Neuron (in vitro differentiated cells): ENCODE data around the gene RRH.
A peak's percentile ranks its signal among the peaks of the same experiment; 100 is the strongest.

Experiments used
- H2AFZ ChIP-seq: one replicate; pipeline ENCODE4 v1.6.1; 2013; ENCODE audit warnings: low read depth, mild to moderate bottlenecking, inconsistent platforms, low read length, moderate library complexity
- H3K27me3 ChIP-seq: one replicate; pipeline ENCODE4 v1.6.1; 2013; ENCODE audit warnings: low read length; ENCODE audit not compliant: insufficient read depth
- H3K36me3 ChIP-seq: one replicate; pipeline ENCODE4 v1.6.1; 2013; ENCODE audit warnings: low read length; ENCODE audit not compliant: insufficient read depth
- H3K4me1 ChIP-seq: one replicate; pipeline ENCODE4 v1.6.1; 2013; ENCODE audit warnings: low read length; ENCODE audit not compliant: insufficient read depth
- H3K4me3 ChIP-seq: 2 replicates; pipeline ENCODE4 v1.5.1; 2013; ENCODE audit warnings: mild to moderate bottlenecking, low read length, moderate library complexity
- H3K9me3 ChIP-seq: one replicate; pipeline ENCODE4 v1.6.1; 2013; ENCODE audit warnings: low read length

Gene RRH

DNA sequence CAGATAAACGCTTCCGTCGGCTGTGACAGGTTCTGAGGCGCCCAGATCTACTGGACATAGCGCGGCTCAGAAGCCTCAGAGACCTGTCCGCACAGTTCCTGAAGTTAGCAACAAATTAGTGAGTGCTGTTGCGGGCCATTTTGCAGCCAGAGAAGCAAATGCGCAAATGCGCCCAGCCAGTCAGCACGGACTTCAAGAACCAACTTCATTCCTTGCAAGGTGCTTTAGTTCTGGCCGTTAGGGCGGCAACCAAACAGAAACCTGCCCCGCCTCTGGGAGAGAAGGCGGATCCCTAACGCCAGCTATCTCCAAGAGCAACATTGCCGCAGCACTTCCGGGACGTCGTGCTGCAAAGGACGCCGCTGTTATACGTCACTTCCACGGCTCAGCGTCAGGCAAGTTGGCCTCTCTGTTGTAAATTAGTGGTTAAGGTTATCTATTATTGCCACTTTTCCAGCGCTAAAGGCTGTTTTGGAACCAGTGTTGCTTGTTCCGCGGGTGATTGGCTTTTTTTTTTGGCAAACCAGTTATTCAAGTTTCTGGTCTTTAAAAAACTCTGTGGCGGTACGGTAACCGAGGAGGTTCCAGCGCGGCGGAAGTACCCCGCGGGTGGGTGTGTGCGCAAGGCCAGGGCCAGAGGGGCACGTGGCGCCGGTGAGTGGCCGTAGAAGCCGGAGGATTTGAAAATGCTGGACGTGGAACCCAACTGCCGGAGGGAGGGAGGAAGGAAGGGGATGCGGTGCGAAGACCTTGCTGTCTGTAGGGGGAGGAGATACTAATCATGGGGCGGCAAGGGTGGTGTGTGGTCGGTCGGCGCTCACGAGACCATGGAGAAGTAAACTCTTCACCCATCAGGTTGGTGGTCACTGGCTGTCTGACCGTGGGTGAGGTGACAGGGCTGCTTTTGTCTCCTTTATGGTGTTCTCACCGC lies 12.4 kb upstream of the RRH start, which contains the start of gene GAR1:
GAR1 (plus strand) TSS at position 612 of the 931 bp plus-strand sequence. CDS start 403 bp downstream, outside the sequence.
- H2AFZ ChIP-seq, result peak within 1 kb of the TSS; percentile 94
- peak within 1 kb of the TSS; percentile 90 for H3K4me3 ChIP-seq
- H3K9me3 ChIP-seq, result no peaks in the 10 kb centered on the region
- peaks cover 16% of the 10 kb centered on the region for H3K4me1 ChIP-seq
- peaks cover 22% of the 10 kb centered on the region for H3K36me3 ChIP-seq
- no peaks in the 10 kb centered on the region for H3K27me3 ChIP-seq

DNA sequence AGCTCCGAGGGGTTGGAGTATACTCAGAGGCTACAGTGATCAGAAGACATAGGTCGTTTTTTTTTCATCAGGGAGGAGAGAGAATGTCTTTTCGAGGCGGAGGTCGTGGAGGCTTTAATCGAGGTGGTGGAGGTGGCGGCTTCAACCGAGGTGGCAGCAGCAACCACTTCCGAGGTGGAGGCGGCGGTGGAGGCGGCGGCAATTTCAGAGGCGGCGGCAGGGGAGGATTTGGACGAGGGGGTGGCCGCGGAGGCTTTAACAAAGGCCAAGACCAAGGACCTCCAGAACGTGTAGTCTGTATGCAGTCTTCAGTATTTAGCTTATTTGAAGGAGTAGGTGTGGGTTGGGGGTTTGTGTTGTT lies 11.7 kb upstream of the RRH start:
- peak overlapping the region; percentile 90 for H3K4me3 ChIP-seq
- no peaks in the 10 kb centered on the region for H3K27me3 ChIP-seq
- peaks cover 28% of the 10 kb centered on the region for H3K36me3 ChIP-seq
- H2AFZ ChIP-seq, result peak overlapping the region; percentile 94
- H3K4me1 ChIP-seq, result peaks cover 16% of the 10 kb centered on the region
- H3K9me3 ChIP-seq, result no peaks in the 10 kb centered on the region

DNA sequence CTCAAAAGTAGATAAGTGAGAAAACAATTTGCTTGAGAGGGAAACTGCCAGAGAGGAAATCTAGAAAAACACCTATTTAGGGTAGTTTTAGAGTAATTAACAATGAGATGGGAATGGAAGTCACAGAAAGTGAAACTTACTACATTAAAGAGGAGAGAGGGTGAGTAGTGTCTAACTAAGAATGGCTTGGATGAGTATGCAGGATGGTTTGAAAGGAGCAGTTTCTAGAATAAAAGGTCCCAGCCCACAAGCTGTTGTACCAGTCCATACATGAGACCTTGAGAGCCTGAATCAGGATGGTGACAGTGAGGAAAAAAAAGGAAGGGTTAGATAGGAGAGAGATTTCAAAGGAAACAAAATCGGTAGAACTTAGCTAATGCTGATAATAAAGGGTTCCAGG lies 10.9 kb upstream of the RRH start:
- Histone ChIP-seq H3K9me3 (no peaks in the 10 kb centered on the region), H3K4me1 (peaks cover 16% of the 10 kb centered on the region), H3K36me3 (peaks cover 35% of the 10 kb centered on the region), H2AFZ (no peak overlapping the region), H3K27me3 (no peaks in the 10 kb centered on the region), H3K4me3 (peak overlapping the region; percentile 90)

DNA sequence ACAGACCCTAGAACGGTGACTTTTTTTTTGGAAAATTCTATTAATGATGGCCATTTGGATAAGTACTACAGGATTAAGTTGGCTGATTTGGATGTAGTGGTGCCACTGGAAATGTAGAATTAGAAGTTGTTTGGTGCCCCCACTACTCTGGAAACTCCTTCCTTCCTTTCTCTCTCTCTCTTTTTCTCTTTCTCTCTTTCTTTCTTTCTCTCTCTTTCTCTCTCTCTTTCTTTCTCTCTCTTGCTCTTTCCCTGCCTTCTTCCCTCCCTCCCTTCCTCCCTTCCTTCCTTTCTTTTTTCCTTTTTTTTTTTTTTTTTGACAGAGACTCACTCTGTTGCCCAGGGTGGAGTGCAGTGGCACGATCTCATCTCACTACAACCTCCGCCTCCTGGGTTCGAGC lies 9.5 kb upstream of the RRH start:
- Histone ChIP-seq H3K27me3 (no peaks in the 10 kb centered on the region), H3K4me3 (no peak overlapping the region), H2AFZ (no peak overlapping the region), H3K4me1 (peaks cover 16% of the 10 kb centered on the region), H3K9me3 (no peaks in the 10 kb centered on the region), H3K36me3 (peaks cover 48% of the 10 kb centered on the region)

DNA sequence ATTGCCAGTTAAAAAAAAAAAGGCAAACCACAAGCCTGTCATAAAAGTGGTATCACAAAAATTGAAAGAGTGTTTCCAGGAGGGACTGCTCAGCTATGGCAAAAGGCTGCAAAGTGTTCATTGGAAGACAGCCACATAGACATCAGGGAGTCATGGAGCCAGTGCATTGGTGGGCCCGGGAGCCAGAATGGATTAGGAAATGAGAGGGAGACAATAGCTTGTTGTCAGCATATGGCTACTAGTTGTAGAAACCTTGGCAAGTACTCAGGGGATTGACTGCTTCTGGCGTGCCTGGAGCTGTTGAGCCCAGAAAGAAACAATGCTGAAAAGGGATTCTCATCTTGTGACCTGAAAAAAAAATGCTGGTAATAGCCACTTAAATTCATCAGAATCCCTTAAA lies 7.2 kb upstream of the RRH start:
- H3K36me3 ChIP-seq, result peaks cover 68% of the 10 kb centered on the region
- H2AFZ ChIP-seq, result no peak overlapping the region
- H3K27me3 ChIP-seq, result no peaks in the 10 kb centered on the region
- no peak overlapping the region for H3K4me3 ChIP-seq
- H3K4me1 ChIP-seq, result peaks cover 10% of the 10 kb centered on the region
- no peaks in the 10 kb centered on the region for H3K9me3 ChIP-seq

DNA sequence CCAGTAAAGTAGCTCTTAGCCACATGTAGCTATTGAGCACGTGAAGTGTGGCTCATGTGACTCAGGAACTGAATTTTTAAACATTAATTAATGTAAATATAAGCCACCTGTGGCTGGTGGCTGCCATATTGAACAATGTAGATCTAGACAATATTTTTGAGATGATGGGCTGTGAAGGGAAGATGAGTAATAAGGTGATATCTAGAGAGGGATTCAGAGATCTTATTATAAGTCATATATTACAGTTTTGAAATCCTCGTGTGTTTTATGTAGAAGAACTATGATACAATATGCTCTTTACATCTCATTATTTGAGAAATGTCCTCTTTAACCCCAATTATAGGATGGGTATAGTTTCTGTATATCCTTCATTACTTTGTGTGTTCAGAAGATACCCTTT lies 6.6 kb upstream of the RRH start:
- Histone ChIP-seq H2AFZ (no peak overlapping the region), H3K4me3 (no peak overlapping the region), H3K27me3 (no peaks in the 10 kb centered on the region), H3K9me3 (no peaks in the 10 kb centered on the region), H3K4me1 (peaks cover 10% of the 10 kb centered on the region), H3K36me3 (peaks cover 68% of the 10 kb centered on the region)

DNA sequence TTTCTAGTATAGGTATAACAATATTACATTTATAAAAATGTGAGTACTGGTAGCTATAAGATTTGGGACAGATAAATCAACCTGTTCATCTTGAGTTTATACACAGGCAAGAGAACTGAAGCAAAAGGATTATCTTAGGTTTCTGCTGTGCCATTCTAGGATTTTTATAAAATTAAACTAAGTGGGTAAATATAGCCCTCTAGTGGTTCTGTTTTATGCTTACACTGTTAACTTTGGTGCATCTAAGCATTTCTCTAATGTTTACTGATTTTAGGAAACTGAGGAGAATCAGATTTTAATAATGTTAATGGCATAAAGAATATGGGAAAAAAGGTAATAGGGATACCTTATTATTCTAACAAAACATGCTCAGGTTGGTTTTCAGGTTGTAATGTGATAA lies 1.1 kb upstream of the RRH start:
- Histone ChIP-seq H3K36me3 (peaks cover 38% of the 10 kb centered on the region), H2AFZ (no peak overlapping the region), H3K27me3 (no peaks in the 10 kb centered on the region), H3K4me1 (no peaks in the 10 kb centered on the region), H3K4me3 (no peak overlapping the region), H3K9me3 (no peaks in the 10 kb centered on the region)

DNA sequence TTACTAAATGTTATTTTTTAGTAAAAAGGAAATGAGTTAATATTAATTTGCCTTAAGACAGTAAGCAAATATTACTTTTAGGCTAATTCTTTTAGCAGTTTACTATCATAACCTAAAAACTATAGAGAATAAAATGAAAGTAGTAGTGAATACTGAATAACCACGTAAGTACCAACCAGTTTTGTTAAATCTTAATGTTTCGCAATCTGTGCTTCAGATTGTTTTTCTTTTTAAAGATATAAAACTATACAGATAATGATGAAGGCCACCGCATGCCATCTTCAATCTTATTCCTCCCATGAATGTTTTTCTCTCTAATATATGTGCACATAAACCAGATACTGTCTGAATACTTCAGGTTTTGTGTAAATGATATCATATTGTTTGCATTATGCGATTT lies 6.0 kb downstream of the RRH start:
- no peaks in the 10 kb centered on the region for H3K9me3 ChIP-seq
- H3K27me3 ChIP-seq, result no peaks in the 10 kb centered on the region
- H2AFZ ChIP-seq, result no peak overlapping the region
- H3K4me3 ChIP-seq, result no peak overlapping the region
- no peaks in the 10 kb centered on the region for H3K4me1 ChIP-seq
- peaks cover under 1% of the 10 kb centered on the region for H3K36me3 ChIP-seq

DNA sequence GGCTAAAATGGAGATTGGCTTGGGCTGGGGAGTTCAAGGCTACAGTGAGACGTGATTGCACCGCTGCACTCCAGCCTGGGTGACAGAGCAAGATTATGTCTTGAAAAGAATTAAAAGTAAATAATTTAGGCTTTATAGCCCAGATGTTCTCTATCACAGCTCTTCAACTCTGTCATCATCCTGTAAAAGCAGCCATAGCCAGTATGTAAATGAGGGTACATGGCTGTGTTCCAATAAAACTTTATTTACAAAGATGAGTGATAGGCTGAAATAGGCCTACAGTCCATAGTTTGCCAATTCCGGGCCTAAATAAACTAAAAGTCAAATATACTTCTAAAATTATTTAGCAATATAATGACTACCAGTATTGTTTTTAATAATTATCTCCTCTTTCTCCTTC lies 9.2 kb downstream of the RRH start:
- H3K27me3 ChIP-seq, result no peaks in the 10 kb centered on the region
- H3K4me3 ChIP-seq, result no peak overlapping the region
- no peaks in the 10 kb centered on the region for H3K9me3 ChIP-seq
- no peaks in the 10 kb centered on the region for H3K4me1 ChIP-seq
- H3K36me3 ChIP-seq, result no peaks in the 10 kb centered on the region
- H2AFZ ChIP-seq, result no peak overlapping the region

DNA sequence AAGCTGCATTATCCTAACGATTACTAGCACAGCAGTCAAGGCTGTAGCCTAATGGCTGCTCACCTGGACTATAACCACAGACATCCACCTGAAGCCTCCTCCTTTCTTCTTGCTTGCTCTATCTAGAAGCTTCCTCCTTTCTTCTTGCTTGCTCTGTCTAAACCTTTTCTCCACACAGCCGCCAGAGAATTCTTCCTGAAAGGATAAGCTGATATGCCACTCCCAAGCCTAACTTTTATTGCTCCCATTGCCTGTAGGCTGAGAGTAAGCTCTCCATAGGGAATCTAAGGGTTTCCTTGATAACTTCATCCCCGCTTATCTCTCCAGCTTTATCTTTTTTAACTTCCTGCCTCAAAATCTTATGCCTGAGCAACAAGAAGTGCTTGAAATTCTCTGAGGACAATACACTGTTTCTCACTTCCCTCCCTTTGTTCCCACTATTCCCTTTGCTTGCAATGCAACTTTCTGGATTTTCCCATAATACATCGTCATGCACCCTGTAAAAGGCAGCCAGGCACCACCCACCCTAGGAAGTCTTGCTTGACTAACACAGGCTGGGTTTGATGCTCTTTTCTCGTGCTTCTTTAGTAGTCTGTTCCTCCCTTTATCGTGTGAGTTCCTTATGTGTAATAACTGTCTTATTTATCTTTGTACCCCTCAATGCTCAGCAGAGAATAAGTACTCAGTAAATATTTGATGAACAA lies 18.8 kb downstream of the RRH start:
- Histone ChIP-seq H3K4me3 (no peak overlapping the region), H3K36me3 (no peaks in the 10 kb centered on the region)

DNA sequence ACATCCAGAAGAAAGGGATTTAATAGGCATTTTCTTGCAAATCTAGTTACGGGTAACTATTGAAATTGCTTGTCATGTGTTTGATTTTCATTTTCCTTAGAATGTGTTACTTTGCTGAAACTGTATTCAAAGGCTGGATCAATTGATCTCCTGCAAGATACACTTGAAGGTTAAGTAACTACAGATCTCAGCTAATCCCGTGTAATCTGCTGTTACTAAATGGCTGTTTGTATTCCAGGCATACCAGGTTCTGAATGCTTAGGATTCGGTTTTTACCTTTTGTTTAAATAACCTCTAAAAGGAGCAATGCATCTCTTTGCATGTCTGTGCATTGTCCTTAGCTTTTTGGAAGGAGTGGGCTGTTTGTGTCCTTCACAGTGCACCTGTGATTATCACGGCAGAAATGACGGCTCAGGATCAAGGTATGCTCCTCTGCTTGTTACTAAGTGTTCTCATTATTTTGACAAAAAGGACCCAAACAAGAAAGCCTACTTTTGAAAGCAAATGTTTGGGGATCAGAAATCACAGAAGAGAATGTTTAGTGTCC lies 20.2 kb downstream of the RRH start, which contains the start of gene LRIT3:
LRIT3 (plus strand) TSS at position 212 of the 547 bp plus-strand sequence; CDS start at position 307, 95 bp downstream.
- Histone ChIP-seq H3K36me3 (no peaks in the 10 kb centered on the region), H3K4me3 (no peak within 1 kb of the TSS), H3K27me3 (no peaks in the 10 kb centered on the region), H3K9me3 (no peaks in the 10 kb centered on the region), H3K4me1 (peaks cover 17% of the 10 kb centered on the region), H2AFZ (no peak within 1 kb of the TSS)

More for the DNA sequence above, 18.8 kb downstream of the RRH start:
- Histone ChIP-seq H3K4me1 (peaks cover 17% of the 10 kb centered on the region), H3K9me3 (no peaks in the 10 kb centered on the region), H3K27me3 (no peaks in the 10 kb centered on the region), H2AFZ (no peak overlapping the region)

DNA sequence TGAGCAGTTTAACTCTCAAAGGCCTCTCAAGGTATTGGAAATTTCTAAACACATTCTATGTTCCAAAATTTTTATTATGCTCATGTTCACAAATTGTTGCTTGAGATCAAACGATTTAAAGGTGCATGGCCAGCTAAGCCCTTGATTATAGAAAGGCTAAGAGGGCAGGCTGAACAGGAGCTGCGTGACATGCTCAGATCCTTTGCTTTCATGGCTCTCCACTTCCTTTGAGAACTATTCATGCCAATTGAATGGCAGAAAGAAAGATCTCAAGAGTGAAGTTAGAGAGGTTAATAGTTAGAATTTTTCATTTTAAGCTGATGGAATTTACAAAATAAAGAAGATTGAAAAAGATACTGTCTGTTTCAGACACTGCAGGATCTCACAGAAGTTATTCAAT lies 20.7 kb downstream of the RRH start:
- Histone ChIP-seq H2AFZ (no peak overlapping the region), H3K9me3 (no peaks in the 10 kb centered on the region), H3K4me1 (peaks cover 17% of the 10 kb centered on the region), H3K4me3 (no peak overlapping the region), H3K27me3 (no peaks in the 10 kb centered on the region), H3K36me3 (no peaks in the 10 kb centered on the region)

DNA sequence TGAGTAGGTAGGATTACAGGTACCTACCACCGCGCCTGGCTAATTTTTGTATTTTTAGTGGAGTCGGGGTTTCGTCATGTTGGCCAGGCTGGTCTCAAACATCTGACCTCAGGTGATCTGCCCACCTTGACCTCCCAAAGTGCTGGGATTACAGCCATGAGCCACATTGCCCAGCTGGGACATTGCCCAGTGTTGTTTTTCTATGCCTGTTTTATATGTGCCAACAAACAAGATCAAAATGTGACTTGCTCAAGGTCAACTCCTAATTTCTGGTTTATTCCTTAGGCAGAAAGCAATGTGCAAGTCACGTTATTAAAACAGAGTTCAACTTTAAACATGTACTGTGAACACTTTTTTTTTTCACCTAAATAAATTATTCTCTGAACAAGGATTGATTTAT lies 22.8 kb downstream of the RRH start:
- no peaks in the 10 kb centered on the region for H3K27me3 ChIP-seq
- peaks cover 15% of the 10 kb centered on the region for H3K4me1 ChIP-seq
- H3K9me3 ChIP-seq, result no peaks in the 10 kb centered on the region
- no peaks in the 10 kb centered on the region for H3K36me3 ChIP-seq
- H2AFZ ChIP-seq, result no peak overlapping the region
- H3K4me3 ChIP-seq, result no peak overlapping the region
